Inflammatory macrophage treated with lipopolysaccharide for 1 hour (primary cell): ENCODE measurements around the gene RABEP1.

Experiments
- DNase-seq, 2 donors: peaks; one replicate each; pipeline ENCODE4 v3.0.0-alpha.2; 2020 to 2022

The RABEP1 gene

GRCh38 chr17:5364696-5365095 lies 82.6 kb downstream of the RABEP1 start:
- no peak for DNase-seq

GRCh38 chr17:5365831-5366230 lies 83.7 kb downstream of the RABEP1 start:
- DNase-seq, result no peak

GRCh38 chr17:5370411-5370810 lies 88.3 kb downstream of the RABEP1 start:
- DNase-seq, result no peak

- no peak for DNase-seq
Measured at GRCh38 chr17:5373112-5373511, 91.0 kb downstream of the RABEP1 start.

- peak; percentile 2 to 6 for DNase-seq
Measured at GRCh38 chr17:5378566-5379207, 96.6 kb downstream of the RABEP1 start.

GRCh38 chr17:5379351-5380107 lies 97.4 kb downstream of the RABEP1 start:
- DNase-seq, result no peak

GRCh38 chr17:5380491-5381135 lies 98.5 kb downstream of the RABEP1 start:
- no peak for DNase-seq

- no peak for DNase-seq
Measured at GRCh38 chr17:5381542-5381941, 99.5 kb downstream of the RABEP1 start.

- DNase-seq, result no peak
Measured at GRCh38 chr17:5391678-5392077, 109.6 kb downstream of the RABEP1 start.

GRCh38 chr17:5396612-5397011 lies 114.5 kb downstream of the RABEP1 start:
- no peak for DNase-seq

- no peak for DNase-seq
Measured at GRCh38 chr17:5399767-5400166, 117.7 kb downstream of the RABEP1 start.

GRCh38 chr17:5405400-5405799 lies 123.3 kb downstream of the RABEP1 start:
- no peak for DNase-seq

- no peak for DNase-seq
Measured at GRCh38 chr17:5408186-5408585, 126.1 kb downstream of the RABEP1 start.

- DNase-seq, result no peak
Measured at GRCh38 chr17:5410594-5411272, 128.6 kb downstream of the RABEP1 start.

- peak; percentile 44 to 53 for DNase-seq
Measured at GRCh38 chr17:5413682-5414081, 131.6 kb downstream of the RABEP1 start.

GRCh38 chr17:5416901-5417300 lies 134.8 kb downstream of the RABEP1 start:
- no peak for DNase-seq

- peak; percentile 46 to 47 for DNase-seq
Measured at GRCh38 chr17:5418858-5419355, 136.8 kb downstream of the RABEP1 start.

GRCh38 chr17:5419356-5419958 lies 137.4 kb downstream of the RABEP1 start, which contains the start of gene NUP88:
NUP88 (minus strand) TSS chr17:5419662; CDS start chr17:5419650, 12 bp downstream.
- peak; percentile 87 to 95 for DNase-seq

- peak; percentile 84 to 86 for DNase-seq
Measured at GRCh38 chr17:5419959-5420653, 138.0 kb downstream of the RABEP1 start, which contains the start of gene RPAIN. RPAIN (plus strand) TSS chr17:5420182; CDS start chr17:5420211, 29 bp downstream.

- no peak for DNase-seq
Measured at GRCh38 chr17:5422505-5422904, 140.4 kb downstream of the RABEP1 start.

GRCh38 chr17:5424909-5425308 lies 142.8 kb downstream of the RABEP1 start:
- DNase-seq, result no peak

GRCh38 chr17:5425826-5426225 lies 143.7 kb downstream of the RABEP1 start:
- DNase-seq, result no peak
